H1 (cell line): Measurements from ENCODE around the gene MPND. TPM values are rescaled to one million over a fixed set of nuclear protein-coding genes. Genes with fewer than 3 reads are reported as not detected.

Experiments used
- BCL11A ChIP-seq, 2 experiments: IDR thresholded peaks; one replicate each; pipeline ENCODE4 v1.6.1; 2011; ENCODE audit warnings: low read depth in 2 of 2, low read length in 2 of 2, mild to moderate bottlenecking in 2 of 2
- GABPA ChIP-seq: IDR thresholded peaks from 2 replicates; pipeline ENCODE4 v1.6.1; 2011; ENCODE audit warnings: mild to moderate bottlenecking, low read length, moderate library complexity, borderline replicate concordance; ENCODE audit not compliant: insufficient read depth
- GTF2F1 ChIP-seq: IDR thresholded peaks from 2 replicates; pipeline ENCODE4 v1.6.1; 2012; ENCODE audit warnings: low read depth, low read length, improper control_type of control experiment, borderline replicate concordance
- TBP ChIP-seq: IDR thresholded peaks from 2 replicates; pipeline ENCODE4 v1.6.1; 2011; ENCODE audit warnings: low read depth, low read length, improper control_type of control experiment
- TCF12 ChIP-seq: IDR thresholded peaks from 2 replicates; pipeline ENCODE4 v1.6.1; 2011; ENCODE audit warnings: low read depth, mild to moderate bottlenecking, low read length
- ZNF274 ChIP-seq: IDR thresholded peaks from 2 replicates; pipeline ENCODE4 v1.7.0; 2012; ENCODE audit warnings: low read length, borderline replicate concordance; ENCODE audit errors: extremely low read depth
- polyA plus RNA-seq, 7 experiments: library from polyadenylated mRNA; depleted of rRNA in 3 of 7; stranded (reverse) in 5 of 7; unstranded in 2 of 7; fragments of >200 nt in 5 of 7; fragments of 200-250 nt in 2 of 7; gene quantifications; 1 replicate in 5 of 7; 2 replicates in 1 of 7; 4 replicates in 1 of 7; pipeline versions ENCODE4 v1.2.1 to v1.2.3, GENCODE V29; 2011 to 2013; ENCODE audit warnings: missing spikeins in 2 of 7, mixed read lengths in 2 of 7
- total RNA-seq: library from RNA; stranded (reverse); fragmentation: NEBNext Ultra II Directional; extraction: Animal tissue kit (Norgen Biotek cat#: 25700); gene quantifications from 2 replicates; pipeline ENCODE4 v1.2.1, GENCODE V29; 2021
- TF ChIP-seq, protein P1 (sequence below), 3 experiments: IDR thresholded peaks; 1 replicate in 2 of 3; 2 replicates in 1 of 3; pipeline versions ENCODE4 v1.5.1 to v1.6.1; 2011; ENCODE audit warnings: low read length in 3 of 3, mild to moderate bottlenecking in 3 of 3, inconsistent platforms in 2 of 3, low read depth in 1 of 3, moderate library complexity in 1 of 3; ENCODE audit not compliant: insufficient read depth in 1 of 3; ENCODE audit errors: control extremely low read depth in 1 of 3

The MPND gene
- total and polyA plus RNA-seq, 2 of the 8 experiments (the other 6 are each of a cell fraction or from before 2014, with no cell fraction given), result 22.9 to 27.7 TPM

DNA sequence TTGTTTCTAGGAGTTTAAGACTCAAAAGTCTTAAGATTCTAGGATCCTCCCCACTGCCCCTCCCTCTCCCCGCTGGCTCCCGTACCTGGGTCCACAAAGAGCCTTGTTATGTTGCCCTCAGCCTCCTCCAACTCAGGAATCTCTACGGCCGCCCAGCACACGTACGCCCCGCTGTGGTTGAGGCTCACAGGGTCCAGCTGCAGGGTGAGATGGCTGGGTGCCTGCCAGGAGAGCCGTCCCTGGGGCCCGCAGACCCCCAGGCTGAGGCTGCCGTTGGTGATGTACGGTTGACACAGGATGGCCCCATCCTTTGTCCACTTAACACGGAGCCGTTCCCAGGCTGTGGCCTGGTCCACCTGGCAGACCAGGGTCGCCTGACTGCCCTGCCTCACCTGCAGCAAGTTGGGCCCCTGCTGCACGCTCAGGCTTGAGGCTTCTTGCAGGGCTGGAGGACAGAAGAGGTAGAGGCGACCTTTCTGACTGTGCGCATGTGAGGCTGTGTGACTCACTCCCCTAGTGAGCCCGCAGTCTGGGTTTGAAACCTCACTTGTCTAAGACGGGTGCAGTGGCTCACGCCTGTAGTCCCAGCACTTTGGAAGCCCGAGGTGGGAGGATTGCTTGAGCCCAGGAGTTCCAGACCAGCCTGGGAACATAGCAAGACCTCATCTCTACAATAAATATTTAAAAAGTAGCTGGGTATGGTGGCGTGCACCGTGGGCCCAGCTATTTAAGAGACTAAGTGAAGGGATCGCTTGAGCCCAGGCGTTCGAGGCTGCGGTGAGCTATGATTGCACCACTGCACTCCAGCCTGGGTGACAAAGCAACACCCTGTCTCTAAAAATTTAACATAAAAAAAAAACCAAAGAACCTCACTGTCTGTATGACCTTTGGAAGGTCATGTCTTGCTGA lies 45.2 kb upstream of the MPND start (continued):
- TF ChIP-seq, protein P1, sequence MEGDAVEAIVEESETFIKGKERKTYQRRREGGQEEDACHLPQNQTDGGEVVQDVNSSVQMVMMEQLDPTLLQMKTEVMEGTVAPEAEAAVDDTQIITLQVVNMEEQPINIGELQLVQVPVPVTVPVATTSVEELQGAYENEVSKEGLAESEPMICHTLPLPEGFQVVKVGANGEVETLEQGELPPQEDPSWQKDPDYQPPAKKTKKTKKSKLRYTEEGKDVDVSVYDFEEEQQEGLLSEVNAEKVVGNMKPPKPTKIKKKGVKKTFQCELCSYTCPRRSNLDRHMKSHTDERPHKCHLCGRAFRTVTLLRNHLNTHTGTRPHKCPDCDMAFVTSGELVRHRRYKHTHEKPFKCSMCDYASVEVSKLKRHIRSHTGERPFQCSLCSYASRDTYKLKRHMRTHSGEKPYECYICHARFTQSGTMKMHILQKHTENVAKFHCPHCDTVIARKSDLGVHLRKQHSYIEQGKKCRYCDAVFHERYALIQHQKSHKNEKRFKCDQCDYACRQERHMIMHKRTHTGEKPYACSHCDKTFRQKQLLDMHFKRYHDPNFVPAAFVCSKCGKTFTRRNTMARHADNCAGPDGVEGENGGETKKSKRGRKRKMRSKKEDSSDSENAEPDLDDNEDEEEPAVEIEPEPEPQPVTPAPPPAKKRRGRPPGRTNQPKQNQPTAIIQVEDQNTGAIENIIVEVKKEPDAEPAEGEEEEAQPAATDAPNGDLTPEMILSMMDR (IDR thresholded peaks at IDR 0.05; ENCODE audit: control extremely low read depth in 1 of 3, insufficient read depth in 1 of 3, low read depth in 1 of 3, low read length in 3 of 3), result peak; percentile 21 to 40 (median 26)
- TF ChIP-seq TBP, result no peak
- TF ChIP-seq TCF12, result no peak
- TF ChIP-seq BCL11A (IDR thresholded peaks at IDR 0.05; ENCODE audit: low read depth in 2 of 2, low read length in 2 of 2), result no peak
- no peak for TF ChIP-seq GABPA
- no peak for TF ChIP-seq GTF2F1
- TF ChIP-seq ZNF274, result no peak
